Smooth muscle cell (in vitro differentiated cells): ENCODE results near the gene TMTC3. TPM values are rescaled to one million over a fixed set of nuclear protein-coding genes. Genes with fewer than 3 reads are reported as not detected.

Experiments used
- DNase-seq: peaks from one replicate; lab custom pipeline; 2025; ENCODE audit not compliant: unreplicated experiment; lab: John Stamatoyannopoulos, UW
- H2AFZ ChIP-seq: fragments of 200-600 bp; sonication (generic); 2 replicates; pipeline ENCODE4 v1.6.0; 2016; ENCODE audit warnings: antibody characterized with exemption, low read depth, mild to moderate bottlenecking
- H3F3A ChIP-seq: fragments of 200-600 bp; sonication (generic); 2 replicates; pipeline ENCODE4 v1.6.0; 2017; ENCODE audit warnings: antibody characterized with exemption, low read depth
- H3K27ac ChIP-seq: fragments of 200-600 bp; sonication (generic); 2 replicates; pipeline ENCODE4 v1.5.1; 2016; ENCODE audit warnings: low read depth, mild to moderate bottlenecking
- H3K27me3 ChIP-seq: fragments of 200-600 bp; sonication (generic); 2 replicates; pipeline ENCODE4 v1.6.1; 2016; ENCODE audit warnings: low read depth, mild to moderate bottlenecking
- H3K36me3 ChIP-seq: fragments of 200-600 bp; sonication (generic); 2 replicates; pipeline ENCODE4 v1.5.1; 2016; ENCODE audit warnings: low read depth
- H3K4me1 ChIP-seq: fragments of 200-600 bp; sonication (generic); 2 replicates; pipeline ENCODE4 v1.5.1; 2016; ENCODE audit warnings: low read depth
- H3K4me2 ChIP-seq: fragments of 200-600 bp; sonication (generic); 2 replicates; pipeline ENCODE4 v1.6.0; 2016; ENCODE audit warnings: mild to moderate bottlenecking
- H3K4me3 ChIP-seq: fragments of 200-600 bp; sonication (generic); 2 replicates; pipeline ENCODE4 v1.5.1; 2016; ENCODE audit warnings: mild to moderate bottlenecking
- H3K79me2 ChIP-seq: fragments of 200-600 bp; sonication (generic); 2 replicates; pipeline ENCODE4 v1.6.0; 2016; ENCODE audit warnings: low read depth, mild to moderate bottlenecking
- H3K9ac ChIP-seq: fragments of 200-600 bp; sonication (generic); 2 replicates; pipeline ENCODE4 v1.6.0; 2016; ENCODE audit warnings: low read depth
- H3K9me3 ChIP-seq: fragments of 200-600 bp; sonication (generic); replicated peaks from 2 replicates; pipeline ENCODE4 v1.5.1; 2016; ENCODE audit warnings: low read depth
- H4K20me1 ChIP-seq: fragments of 200-600 bp; sonication (generic); 2 replicates; pipeline ENCODE4 v1.6.0; 2016; ENCODE audit warnings: low read depth
- WGBS: methylation state at CpG from one replicate; pipeline ENCODE4 v1.1.7; 2016; ENCODE audit warnings: low lambda C conversion rate; 5-methylcytosine and 5-hydroxymethylcytosine counted together
- polyA plus RNA-seq: library from polyadenylated mRNA; unstranded; fragments of >200 nt; fragmentation: Nextera tagmentation; extraction: Ambion mirVana; gene quantifications from 2 replicates; pipeline ENCODE4 v1.2.1, GENCODE V29; 2016
- total RNA-seq: library from RNA; depleted of rRNA; stranded (reverse); fragments of >200 nt; gene quantifications from 2 replicates; pipeline ENCODE4 v1.2.3, GENCODE V29; 2014
- TF ChIP-seq, protein P1 (sequence below): fragments of 200-600 bp; sonication (generic); IDR thresholded peaks from 2 replicates; pipeline ENCODE4 v1.5.1; 2017; ENCODE audit warnings: borderline replicate concordance, mild to moderate bottlenecking, antibody characterized with exemption; ENCODE audit not compliant: insufficient read depth, poor library complexity, severe bottlenecking

The TMTC3 gene
- total and polyA plus RNA-seq, 2 experiments from 2014 or later: 8.7 to 49.3 TPM

GRCh38 chr12:88219861-88220260 lies 77.8 kb downstream of the TMTC3 start:
- Histone ChIP-seq H3K4me3 (no peak overlapping the region), H3K27ac (no peak overlapping the region), H3K4me2 (no peak overlapping the region), H3K9me3 (peaks cover 6% of the 10 kb centered on the region), H3K36me3 (no peaks in the 10 kb centered on the region), H2AFZ (no peak overlapping the region), H4K20me1 (no peaks in the 10 kb centered on the region), H3K79me2 (no peaks in the 10 kb centered on the region), H3F3A (no peaks in the 10 kb centered on the region), H3K27me3 (no peaks in the 10 kb centered on the region), H3K4me1 (no peaks in the 10 kb centered on the region), H3K9ac (no peak overlapping the region)
- TF ChIP-seq, protein P1, sequence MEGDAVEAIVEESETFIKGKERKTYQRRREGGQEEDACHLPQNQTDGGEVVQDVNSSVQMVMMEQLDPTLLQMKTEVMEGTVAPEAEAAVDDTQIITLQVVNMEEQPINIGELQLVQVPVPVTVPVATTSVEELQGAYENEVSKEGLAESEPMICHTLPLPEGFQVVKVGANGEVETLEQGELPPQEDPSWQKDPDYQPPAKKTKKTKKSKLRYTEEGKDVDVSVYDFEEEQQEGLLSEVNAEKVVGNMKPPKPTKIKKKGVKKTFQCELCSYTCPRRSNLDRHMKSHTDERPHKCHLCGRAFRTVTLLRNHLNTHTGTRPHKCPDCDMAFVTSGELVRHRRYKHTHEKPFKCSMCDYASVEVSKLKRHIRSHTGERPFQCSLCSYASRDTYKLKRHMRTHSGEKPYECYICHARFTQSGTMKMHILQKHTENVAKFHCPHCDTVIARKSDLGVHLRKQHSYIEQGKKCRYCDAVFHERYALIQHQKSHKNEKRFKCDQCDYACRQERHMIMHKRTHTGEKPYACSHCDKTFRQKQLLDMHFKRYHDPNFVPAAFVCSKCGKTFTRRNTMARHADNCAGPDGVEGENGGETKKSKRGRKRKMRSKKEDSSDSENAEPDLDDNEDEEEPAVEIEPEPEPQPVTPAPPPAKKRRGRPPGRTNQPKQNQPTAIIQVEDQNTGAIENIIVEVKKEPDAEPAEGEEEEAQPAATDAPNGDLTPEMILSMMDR: no peak
- DNase-seq: no peak

DNA sequence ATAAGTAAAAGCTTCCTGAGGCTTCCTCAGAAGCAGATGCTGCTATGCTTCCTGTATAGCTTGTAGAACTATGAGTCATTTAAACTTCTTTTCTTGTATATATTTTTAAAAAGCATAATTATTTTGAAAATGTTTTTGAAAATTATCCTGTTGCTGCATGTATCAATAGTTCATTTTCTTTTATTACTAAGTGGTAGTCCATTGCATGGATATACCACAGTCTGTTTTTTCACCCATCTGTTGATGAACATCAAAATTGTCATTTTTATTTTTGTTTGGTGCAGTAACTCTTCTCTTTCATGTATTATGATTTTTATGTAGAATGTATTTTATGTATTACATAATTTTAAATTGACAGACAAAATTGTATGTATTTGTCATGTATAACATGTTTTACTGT lies 81.4 kb downstream of the TMTC3 start:
- Histone ChIP-seq H2AFZ (no peak overlapping the region), H3F3A (no peaks in the 10 kb centered on the region), H3K4me2 (no peak overlapping the region), H3K27ac (no peak overlapping the region), H3K4me3 (no peak overlapping the region), H3K36me3 (no peaks in the 10 kb centered on the region), H3K9me3 (peaks cover 6% of the 10 kb centered on the region), H3K9ac (no peak overlapping the region), H3K79me2 (no peaks in the 10 kb centered on the region), H4K20me1 (no peaks in the 10 kb centered on the region), H3K27me3 (no peaks in the 10 kb centered on the region), H3K4me1 (no peaks in the 10 kb centered on the region)
- DNase-seq: no peak
- TF ChIP-seq, protein P1: no peak

DNA sequence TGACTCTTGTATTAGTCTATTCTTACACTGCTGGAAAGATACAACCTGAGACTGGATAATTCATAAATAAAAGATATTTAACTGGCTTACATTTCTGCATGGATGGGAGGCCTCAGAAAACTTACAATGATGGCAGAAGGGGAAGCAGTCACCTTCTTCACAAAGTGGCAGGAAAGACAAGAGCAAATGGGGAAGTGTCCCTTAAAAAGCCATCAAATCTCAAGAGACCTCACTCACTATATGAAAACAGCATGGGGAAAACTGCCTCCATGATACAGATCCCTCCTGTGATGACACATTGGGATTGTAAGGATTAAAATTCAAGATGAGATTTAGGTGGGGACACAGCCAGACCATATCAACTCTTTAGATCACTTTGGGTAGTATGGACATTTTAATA lies 83.7 kb downstream of the TMTC3 start:
- Histone ChIP-seq H4K20me1 (no peaks in the 10 kb centered on the region), H3K4me1 (no peaks in the 10 kb centered on the region), H3F3A (no peaks in the 10 kb centered on the region), H3K36me3 (no peaks in the 10 kb centered on the region), H3K9me3 (no peaks in the 10 kb centered on the region), H3K4me2 (no peak overlapping the region), H3K79me2 (no peaks in the 10 kb centered on the region), H3K4me3 (no peak overlapping the region), H3K27ac (no peak overlapping the region), H3K9ac (no peak overlapping the region), H3K27me3 (no peaks in the 10 kb centered on the region), H2AFZ (no peak overlapping the region)
- no peak for DNase-seq
- TF ChIP-seq, protein P1: no peak

DNA sequence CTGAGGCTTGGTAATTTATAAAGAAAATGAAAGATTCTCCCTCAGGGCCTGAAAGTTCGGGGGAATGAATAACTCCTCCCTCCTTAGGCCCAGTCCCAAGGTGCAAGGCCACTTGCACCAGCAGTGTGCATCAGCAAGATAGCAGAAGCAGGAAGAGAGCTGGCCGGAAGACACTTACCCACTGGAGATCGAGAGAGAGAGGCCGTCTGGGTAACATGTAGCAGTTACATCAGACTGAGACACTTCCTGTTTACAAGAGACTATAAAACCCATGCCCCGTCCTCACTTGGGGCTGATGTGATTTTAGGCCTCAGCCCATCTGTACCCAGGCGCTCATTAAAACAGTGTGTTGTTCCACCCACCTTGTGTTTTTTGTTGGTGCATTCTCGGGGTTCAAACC lies 85.2 kb downstream of the TMTC3 start:
- H3K4me3 ChIP-seq: no peak overlapping the region
- WGBS: 71% methylated on average over 7 of the region's 7 CpGs
- H3K9ac ChIP-seq: no peak overlapping the region
- TF ChIP-seq, protein P1: no peak
- no peak overlapping the region for H3K4me2 ChIP-seq
- no peaks in the 10 kb centered on the region for H4K20me1 ChIP-seq
- H3K27me3 ChIP-seq: no peaks in the 10 kb centered on the region
- H3K9me3 ChIP-seq: no peaks in the 10 kb centered on the region
- no peaks in the 10 kb centered on the region for H3F3A ChIP-seq
- no peaks in the 10 kb centered on the region for H3K79me2 ChIP-seq
- H2AFZ ChIP-seq: no peak overlapping the region
- no peaks in the 10 kb centered on the region for H3K36me3 ChIP-seq
- H3K4me1 ChIP-seq: no peaks in the 10 kb centered on the region
- no peak overlapping the region for H3K27ac ChIP-seq
- no peak for DNase-seq
